HG02870 (cell line): Measurements from ENCODE around the gene AVPI1.
"Not testable (repeated sequence)": the region's sequence is repeated elsewhere in the genome, so short reads cannot be mapped to it uniquely, and the experiment has no call there.

Experiments used
- ATAC-seq: cut with Tn5 transposase; IDR thresholded peaks from one replicate; pipeline ENCODE4 v1.9.1; 2021; ENCODE audit warnings: mild to moderate bottlenecking, moderate library complexity; ENCODE audit not compliant: unreplicated experiment

Gene AVPI1

DNA sequence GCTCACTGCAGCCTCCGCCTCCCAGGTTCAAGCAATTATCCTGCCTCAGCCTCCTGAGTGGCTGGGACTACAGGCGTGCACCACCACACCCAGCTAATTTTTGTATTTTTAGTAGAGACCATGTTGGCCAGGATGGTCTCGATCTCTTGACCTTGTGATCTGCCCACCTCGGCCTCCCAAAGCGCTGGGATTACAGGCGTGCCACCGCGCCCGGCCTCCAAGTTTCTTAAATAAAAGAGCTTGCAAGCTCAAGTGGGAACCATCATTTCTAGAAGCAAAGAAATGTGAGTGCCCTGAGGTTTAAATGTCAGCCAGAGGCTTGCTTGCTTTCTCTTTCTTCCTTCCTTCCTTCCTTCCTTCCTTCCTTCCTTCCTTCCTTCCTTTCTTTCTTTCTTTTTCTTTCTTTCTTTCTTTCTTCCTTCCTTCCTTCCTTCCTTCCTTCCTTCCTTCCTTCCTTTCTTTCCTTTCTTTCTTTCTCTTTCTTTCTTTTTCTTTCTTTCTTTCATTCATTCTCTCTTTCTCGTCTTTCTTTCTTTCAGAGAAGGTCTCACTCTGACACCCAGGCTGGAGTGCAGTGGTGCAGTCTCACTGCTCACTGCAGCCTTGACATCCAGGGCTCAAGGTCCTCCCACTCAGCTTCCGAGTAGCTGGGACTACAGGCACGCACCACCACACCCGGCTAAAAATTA, 44.4 kb downstream of the AVPI1 start:
- ATAC-seq, result not testable (repeated sequence)

DNA sequence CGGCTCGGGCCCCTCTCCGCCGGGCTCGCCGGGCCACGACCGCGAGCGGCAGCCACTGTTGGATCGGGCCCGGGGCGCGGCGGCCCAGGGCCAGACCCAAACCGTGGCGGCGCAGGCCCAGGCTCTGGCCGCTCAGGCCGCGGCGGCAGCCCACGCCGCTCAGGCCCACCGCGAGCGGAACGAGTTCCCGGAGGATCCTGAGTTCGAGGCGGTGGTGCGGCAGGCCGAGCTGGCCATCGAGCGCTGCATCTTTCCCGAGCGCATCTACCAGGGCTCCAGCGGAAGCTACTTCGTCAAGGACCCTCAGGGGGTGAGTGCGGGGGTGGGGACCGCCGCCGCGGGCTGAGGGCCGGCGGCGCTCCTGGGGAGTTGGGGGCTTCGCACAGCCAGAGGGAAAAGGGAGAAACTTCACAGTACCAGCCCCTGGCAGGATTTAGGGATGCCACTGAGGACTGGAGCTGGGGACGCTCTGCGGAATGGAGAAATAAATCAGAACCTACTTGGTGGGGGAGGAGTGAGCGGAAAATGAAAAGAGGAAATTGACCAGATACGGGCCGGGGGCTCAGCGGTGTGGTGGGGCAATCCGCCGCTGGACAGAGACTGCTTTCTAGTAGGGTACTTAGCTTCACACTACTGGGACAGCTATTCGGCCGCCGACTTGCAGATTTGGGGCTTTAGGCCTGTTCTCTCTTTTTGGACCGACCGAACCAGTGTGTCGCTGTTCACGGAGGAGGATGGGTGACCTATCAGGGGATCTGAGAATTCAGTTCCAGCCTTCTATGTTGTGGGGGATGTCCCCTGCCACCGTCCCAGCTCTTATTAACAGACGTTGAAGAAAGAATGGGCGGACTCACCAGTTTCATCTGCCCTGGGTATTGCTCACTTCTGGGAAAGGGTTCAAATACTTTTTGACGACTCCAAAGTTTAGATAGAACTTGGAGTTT, 45.9 kb downstream of the AVPI1 start:
- ATAC-seq, result peak; percentile 7

DNA sequence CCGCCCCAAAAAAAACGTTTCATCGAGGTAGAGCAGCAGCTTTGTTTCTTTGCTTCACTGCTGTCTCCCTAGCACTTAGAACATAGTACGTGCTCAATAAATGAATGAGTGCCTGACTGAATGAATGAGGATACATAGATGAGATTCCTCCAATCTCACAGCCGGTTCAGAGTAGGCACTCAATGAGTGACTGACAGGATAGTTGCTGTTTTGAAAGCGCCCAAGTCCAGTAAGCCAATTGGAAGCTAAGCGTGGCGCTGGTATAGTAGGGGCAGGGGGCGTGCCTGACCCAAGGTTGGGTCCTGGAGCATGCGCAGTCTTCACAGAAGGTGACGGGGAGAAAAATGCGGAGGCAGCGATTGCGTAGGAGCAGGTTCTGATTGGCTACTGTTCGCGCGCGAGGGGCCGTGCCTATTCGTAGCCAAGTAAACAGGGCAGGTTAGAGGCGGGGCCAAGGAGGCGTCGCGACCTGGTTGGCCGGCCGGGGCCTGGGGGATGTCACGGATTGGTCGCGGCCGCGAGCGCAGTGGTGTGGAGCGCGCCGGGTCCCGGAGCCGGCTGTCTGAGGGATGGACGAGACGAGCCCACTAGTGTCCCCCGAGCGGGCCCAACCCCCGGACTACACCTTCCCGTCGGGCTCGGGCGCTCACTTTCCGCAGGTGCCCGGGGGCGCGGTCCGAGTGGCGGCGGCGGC, 46.7 kb downstream of the AVPI1 start, which contains the start of gene PI4K2A:
Gene PI4K2A, plus strand, starts transcription at position 498 of the 694 bp plus-strand sequence. Its CDS starts 72 bp downstream, at position 570.
- ATAC-seq, result peak; percentile 99

DNA sequence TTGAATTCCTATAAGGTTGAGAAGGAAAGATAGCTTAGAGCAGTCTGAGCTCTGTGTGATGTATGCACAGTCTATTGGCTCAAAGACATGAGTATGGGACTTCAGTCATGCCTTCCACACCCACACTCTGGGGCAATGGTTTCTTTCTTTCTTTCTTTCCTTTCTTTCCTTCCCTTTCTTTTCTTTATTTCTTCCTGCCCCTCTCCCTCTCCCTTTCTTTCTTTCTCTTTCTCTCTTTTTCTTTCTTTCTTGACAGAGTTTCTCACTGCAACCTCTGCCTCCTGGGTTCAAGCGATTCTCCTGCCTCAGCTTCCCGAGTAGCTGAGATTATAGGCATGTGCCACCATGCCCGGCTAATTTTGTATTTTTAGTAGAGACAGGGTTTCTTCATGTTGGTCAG, 48.0 kb downstream of the AVPI1 start:
- not testable (repeated sequence) for ATAC-seq

DNA sequence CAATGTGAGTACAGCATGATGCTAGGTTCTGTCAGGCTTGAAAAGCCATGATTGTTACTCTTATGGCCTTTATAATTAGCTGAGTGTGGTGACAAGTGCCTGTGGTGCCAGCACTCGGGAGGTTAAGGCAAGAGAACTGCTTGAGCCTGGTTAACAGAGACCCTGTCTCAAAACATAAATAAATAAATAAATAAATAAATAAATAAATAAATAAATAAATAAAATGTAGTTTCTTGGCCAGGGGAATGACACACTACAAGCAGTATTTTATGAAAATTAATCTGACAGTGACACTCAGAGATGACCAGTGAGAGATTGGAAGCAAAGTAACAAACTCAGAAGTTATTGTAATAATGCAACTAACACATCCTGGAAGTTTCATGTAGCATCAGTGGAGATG, 51.5 kb downstream of the AVPI1 start:
- no peak for ATAC-seq

DNA sequence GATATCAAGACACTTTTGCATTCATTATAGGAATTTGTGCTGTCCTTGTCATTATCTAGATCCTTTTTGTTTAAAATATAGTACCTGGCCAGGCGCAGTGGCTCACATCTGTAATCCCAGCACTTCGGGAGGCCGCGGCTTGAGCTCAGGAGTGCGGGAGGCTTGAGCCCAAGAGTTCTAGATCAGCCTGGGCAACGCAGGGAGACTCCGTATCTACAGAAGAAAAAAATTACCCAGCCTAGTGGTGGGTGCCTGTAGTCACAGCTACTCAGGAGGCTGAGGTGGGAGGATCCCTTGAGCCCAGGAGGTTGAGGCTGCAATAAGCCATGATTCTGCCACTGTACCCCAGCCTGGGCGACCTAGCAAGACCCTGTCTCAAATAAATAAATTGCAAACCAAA, 53.1 kb downstream of the AVPI1 start:
- ATAC-seq, result no peak

DNA sequence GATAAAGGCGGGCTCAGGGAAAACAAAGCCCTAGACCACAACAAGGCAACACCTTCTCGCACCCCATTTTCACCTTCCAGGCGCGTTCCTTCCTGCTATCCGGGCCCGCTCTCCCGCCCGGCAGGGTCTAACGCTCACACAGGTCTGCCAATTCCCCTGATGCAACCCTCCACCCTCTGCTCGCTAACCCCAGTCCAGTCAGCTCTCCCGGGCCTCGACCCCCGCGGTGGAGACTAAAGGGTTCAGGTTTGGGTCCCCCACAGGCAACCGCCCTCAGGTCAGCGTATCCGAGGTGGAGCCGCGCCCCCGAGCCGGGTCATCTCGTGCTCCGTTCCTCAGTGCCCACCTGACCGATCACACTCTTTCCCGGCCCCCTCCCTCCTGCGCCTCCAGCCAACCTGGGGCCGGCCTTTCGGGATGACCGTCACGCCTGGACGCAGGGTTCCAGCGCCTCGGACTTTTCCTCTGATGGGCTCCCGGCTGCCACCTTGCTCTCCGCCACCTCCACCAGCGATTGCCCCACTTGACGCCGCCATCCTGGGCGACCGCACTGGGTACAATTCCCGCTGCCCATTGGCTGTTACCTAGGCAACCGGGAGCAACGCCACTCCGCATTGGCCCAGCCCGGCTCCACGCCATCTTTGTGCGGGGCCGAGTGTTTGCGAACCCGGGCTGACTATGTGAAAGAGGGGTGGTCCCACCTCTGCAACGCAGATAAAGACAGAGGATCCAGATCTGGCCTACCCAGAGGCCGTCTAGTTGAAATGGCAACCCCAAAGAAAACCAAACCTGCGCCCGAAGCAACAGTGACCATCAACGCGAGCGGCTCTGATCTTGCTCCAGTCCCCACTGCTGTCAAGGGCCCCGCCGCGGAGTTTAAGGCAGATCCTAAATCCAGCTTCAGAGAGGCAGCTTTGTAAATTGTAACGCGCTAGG, 53.8 kb downstream of the AVPI1 start, which contains the start of gene MORN4:
Gene MORN4, minus strand, starts transcription at position 552 of the 936 bp plus-strand sequence. CDS start 13,847 bp downstream, outside the sequence.
- peak; percentile 99 for ATAC-seq

DNA sequence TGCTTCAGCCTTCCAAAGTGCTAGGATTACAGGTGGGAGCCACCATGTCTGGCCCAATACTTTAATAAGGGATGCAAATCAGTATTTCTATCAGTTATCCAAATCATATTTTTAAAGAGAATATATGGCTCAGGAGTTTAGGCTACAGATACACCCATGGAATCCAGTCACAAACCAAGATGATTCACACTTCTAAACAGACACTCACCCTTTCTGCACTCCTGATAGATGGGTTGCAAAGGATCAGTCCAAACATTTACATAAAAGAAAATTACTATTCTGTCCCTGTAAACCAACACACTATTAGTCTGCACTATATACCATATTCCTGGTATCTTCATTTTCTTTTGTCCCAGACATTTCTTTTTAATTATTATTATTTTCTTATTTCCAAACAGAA, 55.9 kb downstream of the AVPI1 start:
- no peak for ATAC-seq

DNA sequence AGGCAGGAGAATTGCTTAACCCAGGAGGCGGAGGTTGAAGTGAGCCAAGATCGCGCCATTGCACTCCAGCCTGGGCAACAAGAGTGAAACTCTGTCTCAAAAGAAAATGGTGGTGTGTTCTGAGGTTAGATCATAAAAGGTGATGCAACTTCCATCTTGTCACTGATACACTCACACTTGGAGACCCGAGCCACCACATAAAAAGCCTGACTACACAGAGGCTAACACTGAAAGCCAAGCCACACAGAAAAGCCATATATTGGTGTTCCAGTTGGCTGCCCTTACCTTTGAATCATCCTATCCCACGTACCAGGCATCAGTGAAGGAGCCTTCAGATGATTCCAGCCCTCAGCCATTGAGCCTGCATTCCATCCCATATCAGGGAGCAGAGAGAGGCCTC, 57.8 kb downstream of the AVPI1 start:
- ATAC-seq, result no peak

DNA sequence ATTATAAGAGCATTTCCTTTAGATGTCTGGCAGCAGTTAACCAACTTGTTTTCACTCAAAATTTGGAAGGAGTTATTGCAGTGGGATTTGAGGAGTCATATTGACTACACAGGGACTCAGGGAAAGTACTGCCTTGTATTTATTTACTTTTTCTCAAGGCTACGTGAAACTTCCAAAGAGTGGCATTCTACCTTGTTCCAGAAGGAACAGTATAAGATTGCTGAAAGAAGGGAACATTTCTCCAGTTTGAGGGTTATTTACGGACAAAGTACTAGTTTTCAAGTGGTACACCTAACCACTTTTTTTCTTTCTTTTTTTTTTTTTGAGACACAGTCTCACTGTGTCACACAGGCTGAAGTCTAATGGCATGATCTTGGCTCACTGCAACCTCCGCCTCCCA, 58.8 kb downstream of the AVPI1 start:
- ATAC-seq, result no peak

DNA sequence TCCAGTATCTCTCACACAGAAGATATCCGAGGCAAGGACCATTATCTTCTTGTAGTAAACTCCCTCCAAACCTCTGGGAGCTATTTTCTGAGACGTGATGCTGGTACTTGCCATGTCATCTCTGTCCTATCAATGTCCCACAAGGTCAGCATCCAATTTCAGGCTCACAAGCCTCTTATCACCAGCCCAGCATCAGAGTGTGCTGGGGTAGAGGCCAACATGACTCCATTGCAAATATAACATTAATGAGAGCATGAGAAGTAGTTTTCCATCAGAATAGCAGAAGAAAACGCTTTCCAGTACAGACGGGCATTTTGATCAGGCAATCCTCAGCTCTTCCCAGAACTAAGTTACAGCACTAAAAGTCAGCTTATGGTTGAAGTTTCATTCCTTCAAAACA, 59.3 kb downstream of the AVPI1 start:
- ATAC-seq, result no peak
